ENCODE measurements around the gene SLC2A1.

SLC2A1 gene

GRCh38 chr1:42958488-42959319 lies at the start of gene SLC2A1:
Gene SLC2A1, minus strand, starts transcription at chr1:42958868. Its CDS starts 217 bp downstream, at chr1:42958651.
- peak; percentile 97 for DNase-seq

- no peak for DNase-seq
Measured at GRCh38 chr1:43007377-43008114, 48.9 kb upstream of the SLC2A1 start.

GRCh38 chr1:43005460-43006361 lies 47.0 kb upstream of the SLC2A1 start:
- DNase-seq: no peak

- no peak for DNase-seq
Measured at GRCh38 chr1:43004587-43005459, 46.2 kb upstream of the SLC2A1 start.

- no peak for DNase-seq
Measured at GRCh38 chr1:43002766-43003165, 44.1 kb upstream of the SLC2A1 start.

- no peak for DNase-seq
Measured at GRCh38 chr1:43002116-43002515, 43.4 kb upstream of the SLC2A1 start.

GRCh38 chr1:43001434-43001833 lies 42.8 kb upstream of the SLC2A1 start:
- no peak for DNase-seq

- no peak for DNase-seq
Measured at GRCh38 chr1:43000271-43000670, 41.6 kb upstream of the SLC2A1 start.

GRCh38 chr1:42999308-42999707 lies 40.6 kb upstream of the SLC2A1 start:
- DNase-seq: no peak

GRCh38 chr1:42998386-42998785 lies 39.7 kb upstream of the SLC2A1 start:
- no peak for DNase-seq

- no peak for DNase-seq
Measured at GRCh38 chr1:42996384-42996970, 37.8 kb upstream of the SLC2A1 start.

GRCh38 chr1:42993502-42994136 lies 35.0 kb upstream of the SLC2A1 start:
- peak; percentile 82 for DNase-seq

- no peak for DNase-seq
Measured at GRCh38 chr1:42992054-42992571, 33.4 kb upstream of the SLC2A1 start.

- no peak for DNase-seq
Measured at GRCh38 chr1:42990757-42991346, 32.2 kb upstream of the SLC2A1 start.

- DNase-seq: no peak
Measured at GRCh38 chr1:42983693-42984092, 25.0 kb upstream of the SLC2A1 start.

- DNase-seq: no peak
Measured at GRCh38 chr1:42983253-42983652, 24.6 kb upstream of the SLC2A1 start.

GRCh38 chr1:42982641-42983040 lies 24.0 kb upstream of the SLC2A1 start:
- no peak for DNase-seq

- no peak for DNase-seq
Measured at GRCh38 chr1:42981871-42982270, 23.2 kb upstream of the SLC2A1 start.

GRCh38 chr1:42981255-42981805 lies 22.7 kb upstream of the SLC2A1 start:
- no peak for DNase-seq
